GM21447 (cell line): Measurements from ENCODE around the gene GFOD1.
A peak's percentile ranks its signal among the peaks of the same experiment; 100 is the strongest.

ENCODE experiments used
- ATAC-seq: cut with Tn5 transposase; IDR thresholded peaks from one replicate; pipeline ENCODE4 v1.9.1; 2021; ENCODE audit not compliant: unreplicated experiment

Gene GFOD1

GRCh38 chr6:13427801-13428582, 59.4 kb downstream of the GFOD1 start:
- peak; percentile 61 for ATAC-seq

- ATAC-seq: no peak
Measured at GRCh38 chr6:13427316-13427715, 60.1 kb downstream of the GFOD1 start.

DNA sequence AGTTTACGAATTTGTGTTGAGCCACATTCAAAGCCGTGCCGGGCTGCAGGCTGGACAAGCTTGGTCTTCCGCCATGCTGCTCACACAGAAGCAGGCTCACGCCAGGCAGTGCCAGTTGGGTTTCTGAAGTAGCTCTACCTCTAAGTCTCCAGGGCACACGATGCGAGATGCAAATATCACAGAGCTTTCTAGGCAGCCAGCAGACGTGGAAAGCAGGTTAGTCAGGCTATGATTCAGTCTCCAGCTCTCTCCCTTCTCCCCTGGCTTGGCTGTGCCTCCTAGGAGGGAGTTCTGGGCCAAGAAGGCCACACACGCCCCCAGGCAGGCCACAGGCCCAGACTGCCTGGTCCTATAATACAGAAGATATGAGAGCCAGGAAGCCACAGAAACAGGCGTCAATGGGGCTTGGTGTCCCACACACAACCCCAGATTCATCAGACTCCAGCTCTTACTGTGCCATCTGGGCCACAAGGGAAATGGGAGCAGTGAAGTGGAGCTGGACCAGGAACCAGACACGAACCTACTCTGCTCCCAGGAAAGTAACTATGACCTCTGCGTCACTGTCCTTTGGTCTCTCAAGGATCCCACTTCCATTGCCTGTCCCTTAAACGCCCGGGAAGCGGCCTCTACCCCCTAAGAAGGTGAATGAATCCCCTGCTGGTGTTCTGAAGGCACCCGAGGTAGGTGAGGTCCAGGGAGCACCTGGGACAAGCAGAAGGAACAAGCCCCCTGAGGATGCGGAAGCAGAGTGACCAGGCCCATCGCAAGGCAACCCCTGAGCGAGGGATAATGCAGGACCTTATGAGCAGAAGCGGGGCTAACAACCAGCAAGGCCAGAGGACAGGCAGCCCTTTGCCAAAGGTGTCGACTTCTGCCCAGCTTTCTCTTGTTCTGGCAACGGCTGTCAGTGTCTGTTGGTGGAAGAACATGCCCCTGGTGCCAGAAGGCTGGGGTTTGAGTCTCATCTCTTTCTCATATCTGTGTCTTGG, 61.2 kb downstream of the GFOD1 start:
- no peak for ATAC-seq

GRCh38 chr6:13425270-13425873, 62.0 kb downstream of the GFOD1 start:
- ATAC-seq: no peak

- no peak for ATAC-seq
Measured at GRCh38 chr6:13423252-13423651, 64.1 kb downstream of the GFOD1 start.

GRCh38 chr6:13422681-13423221, 64.6 kb downstream of the GFOD1 start:
- ATAC-seq: no peak

DNA sequence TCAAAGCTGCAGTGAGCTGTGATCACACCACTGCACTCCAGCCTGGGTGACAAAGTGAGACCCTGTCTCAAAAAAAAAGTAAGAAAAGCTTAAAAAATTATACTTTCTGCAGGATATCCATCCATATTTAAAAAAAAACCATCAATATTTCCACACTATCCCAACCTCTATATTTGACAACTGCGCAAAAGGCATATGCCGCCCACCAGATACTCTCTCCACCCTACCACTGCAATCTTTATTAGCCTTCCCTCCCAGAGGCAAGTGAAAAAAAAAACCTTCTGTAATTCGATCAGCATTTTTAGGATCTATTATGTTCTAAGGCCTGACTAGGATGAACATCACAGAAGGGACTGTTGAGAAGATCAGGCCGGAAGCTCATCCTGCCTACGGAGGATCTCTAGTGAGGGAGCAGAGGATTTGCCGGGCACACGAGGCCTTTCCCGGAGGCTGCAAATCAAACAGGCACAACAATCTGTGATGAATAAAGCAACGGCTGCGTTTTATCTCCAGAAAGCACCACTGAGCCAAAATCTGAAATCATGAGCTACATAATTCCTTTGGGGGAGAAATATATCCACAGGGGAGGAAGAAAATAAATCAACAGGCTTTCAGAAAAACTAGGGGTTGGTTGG, 65.9 kb downstream of the GFOD1 start:
- ATAC-seq: no peak

DNA sequence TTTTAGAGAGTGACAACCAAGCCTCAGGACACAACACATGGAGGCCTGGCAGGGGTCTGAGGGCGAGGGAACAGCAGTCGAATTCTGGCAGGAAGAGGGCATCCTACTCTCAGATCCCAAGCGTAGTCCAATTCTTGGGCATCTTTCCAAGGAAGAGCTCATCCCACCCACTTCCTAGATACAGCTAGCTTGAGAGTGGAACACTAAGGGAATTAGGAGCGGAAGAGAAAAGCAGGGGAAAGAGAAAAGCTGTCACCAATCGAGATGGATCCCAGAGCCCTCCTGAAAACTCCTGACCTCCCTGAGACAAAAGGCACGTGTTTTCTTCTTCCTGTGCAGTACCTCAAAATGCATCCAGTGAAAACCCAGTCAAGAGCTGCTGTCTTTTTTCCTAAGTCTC, 67.1 kb downstream of the GFOD1 start:
- no peak for ATAC-seq

DNA sequence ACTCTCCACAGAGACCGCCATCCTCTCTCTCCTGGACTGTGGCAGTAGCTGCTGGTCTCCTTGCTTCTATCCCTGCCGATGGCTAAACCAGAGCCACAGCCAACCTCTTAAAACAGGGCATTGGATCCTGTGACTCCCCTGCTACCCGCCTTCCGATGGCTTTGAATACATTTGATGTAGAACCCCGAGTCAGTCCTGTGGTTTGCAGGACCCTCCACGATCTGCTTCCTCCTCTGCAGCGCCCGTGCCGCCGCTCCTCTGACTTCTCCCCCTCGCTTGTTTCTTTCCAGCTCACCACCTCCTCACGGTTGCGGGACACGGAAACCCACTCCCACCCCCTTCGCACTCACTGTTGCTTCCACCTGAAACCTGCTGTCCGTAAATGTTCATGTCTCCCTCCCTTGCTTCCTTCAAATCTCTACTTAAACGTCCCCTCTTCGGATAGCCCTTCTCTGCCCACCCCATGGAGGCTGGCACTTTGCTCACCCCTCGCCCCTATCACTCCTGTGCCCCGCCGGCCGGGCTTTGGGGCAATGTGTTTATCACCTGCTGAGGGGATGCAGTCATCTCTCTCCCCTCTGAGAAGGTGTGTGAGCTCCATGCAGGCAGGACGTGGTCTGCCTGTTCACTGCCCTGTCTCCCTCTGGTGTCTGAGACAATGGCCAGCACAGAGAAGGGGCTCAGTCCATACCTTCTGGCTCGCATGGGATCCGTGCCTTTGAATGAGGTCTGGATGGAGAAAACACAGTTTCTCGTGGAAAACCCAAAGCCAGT, 67.8 kb downstream of the GFOD1 start:
- no peak for ATAC-seq

DNA sequence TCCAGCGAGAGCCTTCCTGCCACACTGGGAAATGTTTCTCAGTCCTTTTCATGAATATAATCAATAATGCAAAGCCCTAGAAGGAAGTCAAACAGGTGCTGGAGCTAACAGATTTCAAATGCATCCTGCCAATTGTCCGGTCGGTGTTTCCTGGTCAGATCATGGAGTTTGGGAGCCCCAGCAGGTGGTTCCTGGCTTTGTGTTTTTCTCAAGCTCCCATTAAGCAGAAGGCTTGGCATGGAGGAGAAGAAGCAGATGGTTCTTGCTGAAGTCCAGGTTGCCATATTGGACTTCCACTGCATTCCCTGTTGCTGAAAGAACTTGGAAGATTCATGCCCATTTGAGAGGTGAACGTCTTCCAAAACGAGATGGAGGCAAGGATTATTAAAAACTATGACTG, 68.6 kb downstream of the GFOD1 start:
- ATAC-seq: no peak

DNA sequence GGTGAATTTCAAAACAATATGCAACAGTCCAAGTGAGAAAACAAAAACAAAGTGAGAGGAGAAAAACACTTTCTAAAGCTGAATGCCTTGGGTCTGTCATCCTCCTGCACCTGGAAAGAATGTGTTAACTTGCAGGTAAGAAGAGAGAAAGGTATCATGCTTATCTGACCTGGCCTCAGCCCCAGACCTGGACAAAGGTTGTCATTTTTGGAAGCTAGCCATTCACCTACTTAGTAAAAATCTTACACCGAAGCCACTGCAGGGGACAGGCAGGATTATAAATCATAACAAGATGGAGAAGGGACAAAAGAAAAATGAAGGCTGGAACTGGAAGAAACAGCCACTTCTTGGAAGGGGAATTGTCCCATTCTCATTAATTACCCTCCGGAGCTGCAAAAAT, 69.4 kb downstream of the GFOD1 start:
- no peak for ATAC-seq

DNA sequence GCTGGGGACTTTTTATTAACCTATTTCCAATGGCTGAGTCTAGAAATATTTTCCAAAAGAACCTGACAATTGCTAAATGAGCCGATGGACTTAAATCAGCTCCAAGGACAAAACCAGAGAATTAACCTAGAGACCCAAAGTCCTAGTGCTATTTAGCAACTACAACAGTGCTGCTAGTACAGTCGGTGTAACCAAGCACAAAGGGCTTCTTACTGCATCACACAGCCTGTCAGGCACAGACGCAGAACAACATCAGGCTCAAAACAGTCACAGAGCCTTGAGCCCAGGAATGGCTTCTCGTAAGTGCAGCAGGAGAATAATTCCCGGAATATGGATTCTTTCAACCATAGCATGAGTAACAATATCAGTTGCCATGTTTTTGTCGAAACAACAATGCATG, 70.0 kb downstream of the GFOD1 start:
- ATAC-seq: no peak

GRCh38 chr6:13415283-13415682, 72.1 kb downstream of the GFOD1 start:
- no peak for ATAC-seq

DNA sequence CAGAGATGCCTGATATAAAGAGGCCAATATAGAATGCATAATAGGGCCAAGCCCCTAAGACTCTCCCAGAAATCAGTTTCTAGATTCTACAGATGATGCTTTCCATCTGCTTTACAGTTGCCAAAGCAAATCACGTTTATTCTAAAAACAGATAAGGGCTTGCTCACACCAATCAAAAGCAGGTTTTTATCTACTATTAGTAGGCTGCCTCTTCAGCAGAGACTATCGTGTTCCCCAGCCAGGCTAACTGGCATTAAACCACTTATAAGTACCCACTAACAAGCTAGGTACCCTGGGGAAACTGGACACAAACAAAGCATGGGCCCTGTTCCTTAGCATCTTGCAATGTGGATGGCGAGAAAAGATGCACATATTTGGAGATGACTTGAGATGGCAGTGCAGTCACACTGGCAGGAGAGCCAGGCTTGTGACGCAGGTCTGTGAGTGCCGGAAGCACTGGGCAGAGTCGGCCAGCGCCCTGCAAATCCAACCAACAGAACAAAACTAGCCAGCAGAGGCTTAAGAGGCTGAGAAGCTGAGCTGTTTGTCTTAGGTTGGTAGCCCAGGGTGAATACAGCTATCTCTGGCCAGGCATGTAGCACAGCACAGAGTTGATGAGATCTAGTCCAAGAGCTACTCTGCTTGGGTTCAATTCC, 73.4 kb downstream of the GFOD1 start:
- no peak for ATAC-seq

GRCh38 chr6:13413466-13413862, 73.9 kb downstream of the GFOD1 start:
- ATAC-seq: no peak

DNA sequence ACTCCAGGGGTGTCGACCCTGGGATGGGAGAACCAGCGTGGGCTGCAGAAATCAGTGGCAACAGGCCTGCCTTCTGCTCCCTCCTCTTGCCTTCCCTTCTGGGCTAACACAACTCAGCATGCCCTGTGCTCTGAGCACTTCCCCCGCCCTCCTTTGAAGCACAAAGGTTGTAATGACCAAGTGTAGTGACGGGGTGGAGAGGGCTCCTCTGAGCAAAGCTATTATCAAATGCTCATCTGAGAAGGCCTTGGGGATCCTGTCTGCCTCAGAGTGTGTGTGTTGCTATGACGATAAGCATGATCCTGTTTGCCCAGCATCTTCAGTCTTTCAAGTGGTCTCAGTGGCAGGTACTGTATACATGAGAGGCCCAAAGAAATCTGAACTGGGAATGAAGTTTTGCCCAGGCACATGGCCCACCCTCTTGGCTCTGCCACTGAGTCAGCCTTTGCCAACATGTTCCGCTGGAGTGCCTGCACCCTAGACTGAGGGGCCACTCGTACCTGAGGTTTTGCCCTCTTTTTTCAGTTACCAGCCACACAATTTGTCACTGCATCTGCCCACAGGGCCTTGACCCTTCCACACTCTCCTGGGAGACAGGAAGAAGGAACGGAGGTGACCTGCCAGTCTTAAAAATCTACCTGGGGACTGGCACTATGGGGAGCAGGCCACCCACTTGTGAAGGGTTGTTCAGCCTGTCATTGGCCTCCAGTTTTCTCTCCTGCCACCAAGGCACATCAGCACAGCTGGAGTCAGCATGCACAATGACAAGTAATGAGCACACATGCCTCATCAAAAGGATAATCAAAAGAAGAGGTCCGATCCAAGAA, 74.5 kb downstream of the GFOD1 start:
- no peak for ATAC-seq

DNA sequence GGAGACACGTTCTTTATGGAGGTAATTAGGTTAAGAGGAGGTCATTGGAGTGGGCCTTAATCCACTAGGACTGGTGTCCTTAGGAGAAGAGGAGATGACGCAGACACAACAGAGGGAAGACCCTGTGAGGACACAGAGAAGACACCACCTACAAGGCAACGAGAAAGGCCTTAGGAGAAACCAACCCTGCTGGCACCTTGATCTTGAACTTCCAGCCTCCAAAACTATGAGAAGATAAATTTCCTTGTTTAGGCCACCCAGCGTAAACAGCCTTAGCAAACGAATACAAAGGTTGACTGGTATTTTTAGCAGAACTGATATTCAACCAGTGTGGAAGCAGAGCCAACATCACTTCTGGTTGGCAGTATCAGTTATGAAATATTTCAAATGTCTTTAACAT, 75.2 kb downstream of the GFOD1 start:
- ATAC-seq: no peak

DNA sequence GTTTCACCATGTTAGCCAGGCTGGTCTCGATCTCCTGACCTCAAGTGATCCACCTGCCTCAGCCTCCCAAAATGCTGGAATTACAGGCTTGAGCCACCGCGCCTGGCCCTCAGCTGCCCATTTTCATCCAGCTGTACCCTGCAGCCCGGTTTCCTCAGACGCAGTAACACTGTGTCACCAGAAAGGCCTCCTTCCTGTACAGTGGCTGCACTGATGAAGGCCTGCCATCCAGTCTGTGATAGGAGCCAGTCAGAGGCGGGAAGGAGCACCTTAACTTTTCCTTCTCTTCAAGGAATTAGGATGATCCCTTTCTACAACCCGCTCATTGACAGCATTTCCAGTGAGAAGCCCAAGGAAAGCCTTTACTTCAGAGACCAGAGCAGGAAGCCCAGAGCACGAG, 75.9 kb downstream of the GFOD1 start:
- ATAC-seq: no peak

DNA sequence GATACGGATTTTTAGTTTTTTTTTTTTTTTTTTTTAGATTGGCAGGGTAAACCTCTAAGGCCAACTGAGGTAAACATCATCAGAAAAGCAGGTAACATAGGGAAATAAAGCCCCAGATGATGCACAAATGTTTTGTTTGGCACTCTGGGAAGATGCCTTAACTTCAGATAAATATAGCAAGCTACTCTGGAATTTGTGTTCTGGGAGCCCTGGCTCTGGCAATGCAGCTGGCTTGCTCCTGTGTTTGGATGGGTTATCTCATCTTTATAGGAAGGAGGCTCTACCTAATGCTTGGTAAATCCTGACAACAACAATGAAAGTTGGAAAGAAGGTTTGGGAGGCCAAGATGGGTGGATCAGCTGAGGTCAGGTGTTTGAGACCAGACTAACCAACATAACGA, 77.4 kb downstream of the GFOD1 start:
- no peak for ATAC-seq
